GM23338 (cell line): ENCODE results near the gene ZC3H13. TPM values are rescaled to one million over a fixed set of nuclear protein-coding genes. Genes with fewer than 3 reads are reported as not detected.

ENCODE experiments used
- ATAC-seq: fragments of 200-7000 bp; cut with Tn5 transposase; 3 replicates; pipeline ENCODE4 v1.9.1; 2020
- DNase-seq: peaks from one replicate; pipeline ENCODE4 v3.0.0-alpha.2; 2015; ENCODE audit warnings: low spot score
- H2AFZ ChIP-seq: fragments of 200-600 bp; sonication (generic); 2 replicates; pipeline ENCODE4 v1.8.0; 2016; ENCODE audit warnings: antibody characterized with exemption, mild to moderate bottlenecking, moderate library complexity
- H3F3A ChIP-seq: fragments of 200-600 bp; sonication (generic); replicated peaks from 2 replicates; pipeline ENCODE4 v1.8.0; 2017; ENCODE audit warnings: antibody characterized with exemption, mixed run types, low read depth
- H3K27ac ChIP-seq: fragments of 200-600 bp; sonication (generic); 2 replicates; pipeline ENCODE4 v1.6.1; 2016; ENCODE audit warnings: low read depth
- H3K27me3 ChIP-seq: fragments of 200-600 bp; sonication (generic); 2 replicates; pipeline ENCODE4 v1.8.0; 2016; ENCODE audit warnings: mild to moderate bottlenecking, mixed run types, moderate library complexity; ENCODE audit not compliant: insufficient read depth
- H3K36me3 ChIP-seq: fragments of 200-600 bp; sonication (generic); 2 replicates; pipeline ENCODE4 v1.8.0; 2016; ENCODE audit warnings: mild to moderate bottlenecking; ENCODE audit not compliant: insufficient read depth
- H3K4me1 ChIP-seq: fragments of 200-600 bp; sonication (generic); 2 replicates; pipeline ENCODE4 v1.8.0; 2016; ENCODE audit warnings: mild to moderate bottlenecking, moderate library complexity; ENCODE audit not compliant: insufficient read depth
- H3K4me2 ChIP-seq: fragments of 200-600 bp; sonication (generic); 2 replicates; pipeline ENCODE4 v1.7.1; 2017; ENCODE audit warnings: mixed run types
- H3K4me3 ChIP-seq: fragments of 200-600 bp; sonication (generic); 2 replicates; pipeline ENCODE4 v1.6.1; 2016; ENCODE audit warnings: mixed run types
- H3K79me2 ChIP-seq: fragments of 200-600 bp; sonication (generic); replicated peaks from 2 replicates; pipeline ENCODE4 v1.8.0; 2017; ENCODE audit warnings: mild to moderate bottlenecking; ENCODE audit not compliant: insufficient read depth
- H3K9me2 ChIP-seq: fragments of 200-600 bp; sonication (generic); 2 replicates; pipeline ENCODE4 v1.8.0; 2017; ENCODE audit not compliant: insufficient read depth
- H4K20me1 ChIP-seq: fragments of 200-600 bp; sonication (generic); replicated peaks from 2 replicates; pipeline ENCODE4 v1.8.0; 2017; ENCODE audit warnings: mild to moderate bottlenecking; ENCODE audit not compliant: insufficient read depth
- H3K27ac Mint-ChIP-seq: 2 replicates; pipeline ENCODE4 v1.8.0; 2020; ENCODE audit warnings: inconsistent platforms, mild to moderate bottlenecking, moderate library complexity, mixed read lengths
- H3K27me3 Mint-ChIP-seq: 3 replicates; pipeline ENCODE4 v1.8.0; 2022; ENCODE audit warnings: low read depth, mild to moderate bottlenecking, moderate library complexity, mixed read lengths, inconsistent platforms; ENCODE audit not compliant: insufficient read depth, poor library complexity
- H3K36me3 Mint-ChIP-seq: 3 replicates; pipeline ENCODE4 v1.8.0; 2021; ENCODE audit warnings: low read depth, mild to moderate bottlenecking, inconsistent platforms, moderate library complexity, mixed read lengths
- H3K4me1 Mint-ChIP-seq: 3 replicates; pipeline ENCODE4 v1.8.0; 2020; ENCODE audit warnings: mild to moderate bottlenecking, inconsistent platforms, mixed read lengths
- H3K4me3 Mint-ChIP-seq: 3 replicates; pipeline ENCODE4 v1.8.0; 2021; ENCODE audit warnings: moderate library complexity, mild to moderate bottlenecking, inconsistent platforms, mixed read lengths
- H3K9me3 Mint-ChIP-seq: 3 replicates; pipeline ENCODE4 v1.8.0; 2020; ENCODE audit warnings: moderate library complexity, mild to moderate bottlenecking, inconsistent platforms, mixed read lengths
- CREB1 ChIP-seq: fragments of 250-450 bp; sonication (Bioruptor Pico); IDR thresholded peaks from 2 replicates; pipeline ENCODE4 v1.5.0; 2020; ENCODE audit warnings: low read depth, mild to moderate bottlenecking, moderate library complexity
- JUNB ChIP-seq: IDR thresholded peaks from one replicate; pipeline ENCODE4 v1.6.1; 2016; ENCODE audit warnings: antibody characterized with exemption; ENCODE audit not compliant: unreplicated experiment
- NANOG ChIP-seq: IDR thresholded peaks from 2 replicates; pipeline ENCODE4 v1.6.1; 2016; ENCODE audit warnings: antibody characterized with exemption, borderline replicate concordance
- POLR2AphosphoS5 ChIP-seq: IDR thresholded peaks from 2 replicates; pipeline ENCODE4 v1.6.1; 2016; ENCODE audit warnings: antibody characterized with exemption, low read depth
- REST ChIP-seq: IDR thresholded peaks from one replicate; pipeline ENCODE4 v1.6.1; 2018; ENCODE audit warnings: antibody characterized with exemption; ENCODE audit not compliant: unreplicated experiment
- STAT1 ChIP-seq: IDR thresholded peaks from one replicate; pipeline ENCODE4 v1.6.1; 2016; ENCODE audit warnings: antibody characterized with exemption; ENCODE audit not compliant: unreplicated experiment
- ZNF114 ChIP-seq: fragments of 250-450 bp; sonication (Bioruptor Pico); IDR thresholded peaks from 2 replicates; pipeline ENCODE4 v1.5.0; 2020; ENCODE audit warnings: mild to moderate bottlenecking, moderate library complexity
- polyA plus RNA-seq: library from polyadenylated mRNA; unstranded; fragments of >200 nt; fragmentation: Nextera tagmentation; extraction: Ambion mirVana; gene quantifications from 2 replicates; pipeline ENCODE4 v1.2.1, GENCODE V29; 2016
- total RNA-seq: library from RNA; depleted of rRNA; stranded (reverse); fragments of >200 nt; shearing (Covaris generic); gene quantifications from 2 replicates; pipeline ENCODE4 v1.2.3, GENCODE V29; 2014
- TF ChIP-seq, protein P1 (sequence below): fragments of 250-450 bp; sonication (Bioruptor Pico); IDR thresholded peaks from 2 replicates; pipeline ENCODE4 v1.5.0; 2020; ENCODE audit warnings: mild to moderate bottlenecking, moderate library complexity

Gene ZC3H13
- total and polyA plus RNA-seq, 2 experiments from 2014 or later, result 39.6 to 125 TPM

- TF ChIP-seq, protein P1, sequence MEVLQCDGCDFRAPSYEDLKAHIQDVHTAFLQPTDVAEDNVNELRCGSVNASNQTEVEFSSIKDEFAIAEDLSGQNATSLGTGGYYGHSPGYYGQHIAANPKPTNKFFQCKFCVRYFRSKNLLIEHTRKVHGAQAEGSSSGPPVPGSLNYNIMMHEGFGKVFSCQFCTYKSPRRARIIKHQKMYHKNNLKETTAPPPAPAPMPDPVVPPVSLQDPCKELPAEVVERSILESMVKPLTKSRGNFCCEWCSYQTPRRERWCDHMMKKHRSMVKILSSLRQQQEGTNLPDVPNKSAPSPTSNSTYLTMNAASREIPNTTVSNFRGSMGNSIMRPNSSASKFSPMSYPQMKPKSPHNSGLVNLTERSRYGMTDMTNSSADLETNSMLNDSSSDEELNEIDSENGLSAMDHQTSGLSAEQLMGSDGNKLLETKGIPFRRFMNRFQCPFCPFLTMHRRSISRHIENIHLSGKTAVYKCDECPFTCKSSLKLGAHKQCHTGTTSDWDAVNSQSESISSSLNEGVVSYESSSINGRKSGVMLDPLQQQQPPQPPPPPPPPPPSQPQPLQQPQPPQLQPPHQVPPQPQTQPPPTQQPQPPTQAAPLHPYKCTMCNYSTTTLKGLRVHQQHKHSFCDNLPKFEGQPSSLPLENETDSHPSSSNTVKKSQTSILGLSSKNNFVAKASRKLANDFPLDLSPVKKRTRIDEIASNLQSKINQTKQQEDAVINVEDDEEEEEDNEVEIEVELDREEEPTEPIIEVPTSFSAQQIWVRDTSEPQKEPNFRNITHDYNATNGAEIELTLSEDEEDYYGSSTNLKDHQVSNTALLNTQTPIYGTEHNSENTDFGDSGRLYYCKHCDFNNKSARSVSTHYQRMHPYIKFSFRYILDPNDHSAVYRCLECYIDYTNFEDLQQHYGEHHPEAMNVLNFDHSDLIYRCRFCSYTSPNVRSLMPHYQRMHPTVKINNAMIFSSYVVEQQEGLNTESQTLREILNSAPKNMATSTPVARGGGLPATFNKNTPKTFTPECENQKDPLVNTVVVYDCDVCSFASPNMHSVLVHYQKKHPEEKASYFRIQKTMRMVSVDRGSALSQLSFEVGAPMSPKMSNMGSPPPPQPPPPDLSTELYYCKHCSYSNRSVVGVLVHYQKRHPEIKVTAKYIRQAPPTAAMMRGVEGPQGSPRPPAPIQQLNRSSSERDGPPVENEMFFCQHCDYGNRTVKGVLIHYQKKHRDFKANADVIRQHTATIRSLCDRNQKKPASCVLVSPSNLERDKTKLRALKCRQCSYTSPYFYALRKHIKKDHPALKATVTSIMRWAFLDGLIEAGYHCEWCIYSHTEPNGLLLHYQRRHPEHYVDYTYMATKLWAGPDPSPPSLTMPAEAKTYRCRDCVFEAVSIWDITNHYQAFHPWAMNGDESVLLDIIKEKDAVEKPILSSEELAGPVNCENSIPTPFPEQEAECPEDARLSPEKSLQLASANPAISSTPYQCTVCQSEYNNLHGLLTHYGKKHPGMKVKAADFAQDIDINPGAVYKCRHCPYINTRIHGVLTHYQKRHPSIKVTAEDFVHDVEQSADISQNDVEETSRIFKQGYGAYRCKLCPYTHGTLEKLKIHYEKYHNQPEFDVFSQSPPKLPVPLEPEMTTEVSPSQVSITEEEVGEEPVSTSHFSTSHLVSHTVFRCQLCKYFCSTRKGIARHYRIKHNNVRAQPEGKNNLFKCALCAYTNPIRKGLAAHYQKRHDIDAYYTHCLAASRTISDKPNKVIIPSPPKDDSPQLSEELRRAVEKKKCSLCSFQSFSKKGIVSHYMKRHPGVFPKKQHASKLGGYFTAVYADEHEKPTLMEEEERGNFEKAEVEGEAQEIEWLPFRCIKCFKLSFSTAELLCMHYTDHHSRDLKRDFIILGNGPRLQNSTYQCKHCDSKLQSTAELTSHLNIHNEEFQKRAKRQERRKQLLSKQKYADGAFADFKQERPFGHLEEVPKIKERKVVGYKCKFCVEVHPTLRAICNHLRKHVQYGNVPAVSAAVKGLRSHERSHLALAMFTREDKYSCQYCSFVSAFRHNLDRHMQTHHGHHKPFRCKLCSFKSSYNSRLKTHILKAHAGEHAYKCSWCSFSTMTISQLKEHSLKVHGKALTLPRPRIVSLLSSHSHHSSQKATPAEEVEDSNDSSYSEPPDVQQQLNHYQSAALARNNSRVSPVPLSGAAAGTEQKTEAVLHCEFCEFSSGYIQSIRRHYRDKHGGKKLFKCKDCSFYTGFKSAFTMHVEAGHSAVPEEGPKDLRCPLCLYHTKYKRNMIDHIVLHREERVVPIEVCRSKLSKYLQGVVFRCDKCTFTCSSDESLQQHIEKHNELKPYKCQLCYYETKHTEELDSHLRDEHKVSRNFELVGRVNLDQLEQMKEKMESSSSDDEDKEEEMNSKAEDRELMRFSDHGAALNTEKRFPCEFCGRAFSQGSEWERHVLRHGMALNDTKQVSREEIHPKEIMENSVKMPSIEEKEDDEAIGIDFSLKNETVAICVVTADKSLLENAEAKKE, result no peak
- TF ChIP-seq NANOG, result no peak
- TF ChIP-seq ZNF114 (CRISPR knock-in tag), result no peak
- no peak for TF ChIP-seq POLR2AphosphoS5
- no peak for TF ChIP-seq CREB1
Observed at GRCh38 chr13:46008631-46009030, 43.9 kb downstream of the ZC3H13 start (continued).

GRCh38 chr13:46006688-46007452, 45.7 kb downstream of the ZC3H13 start:
- no peak for ATAC-seq
- no peaks in the 10 kb centered on the region for H3K27me3 ChIP-seq
- no peak overlapping the region for H3K27ac Mint-ChIP-seq
- no peaks in the 10 kb centered on the region for H3K9me2 ChIP-seq
- H3K79me2 ChIP-seq, result no peaks in the 10 kb centered on the region
- no peak overlapping the region for H3K4me2 ChIP-seq
- peaks cover 35% of the 10 kb centered on the region for H3K36me3 Mint-ChIP-seq
- H3K9me3 Mint-ChIP-seq, result no peaks in the 10 kb centered on the region
- no peak overlapping the region for H3K4me3 ChIP-seq
- no peaks in the 10 kb centered on the region for H4K20me1 ChIP-seq
- H3K4me1 Mint-ChIP-seq, result no peaks in the 10 kb centered on the region
- H3F3A ChIP-seq, result no peaks in the 10 kb centered on the region
- H3K27ac ChIP-seq, result no peak overlapping the region
- H2AFZ ChIP-seq, result no peak overlapping the region
- no peak overlapping the region for H3K4me3 Mint-ChIP-seq
- no peaks in the 10 kb centered on the region for H3K4me1 ChIP-seq
- no peaks in the 10 kb centered on the region for H3K27me3 Mint-ChIP-seq
- DNase-seq, result no peak
- H3K36me3 ChIP-seq, result peaks cover 15% of the 10 kb centered on the region; the same call in 1 of the 2 replicates
- TF ChIP-seq STAT1 (no peak), REST (no peak), JUNB (no peak)
